SK-N-SH treated with all-trans-retinoic acid at 6 μM for 48 hours (cell line): ENCODE data around the gene SUPT3H.

Source experiments
- ATAC-seq: fragments of 200-7000 bp; cut with Tn5 transposase; 3 replicates; pipeline ENCODE4 v1.9.1; 2020; ENCODE audit warnings: mild to moderate bottlenecking, moderate library complexity
- ARNTL ChIP-seq: fragments of 450-650 bp; formaldehyde crosslinking; IDR thresholded peaks from 2 replicates; pipeline ENCODE4 v1.5.0; 2020; ENCODE audit warnings: low read depth, mild to moderate bottlenecking, moderate library complexity, borderline replicate concordance
- BACH2 ChIP-seq: fragments of 250-450 bp; sonication (Bioruptor Pico); IDR thresholded peaks from 2 replicates; pipeline ENCODE4 v1.9.0; 2021; ENCODE audit warnings: mild to moderate bottlenecking, borderline replicate concordance
- CREB5 ChIP-seq: fragments of 250-450 bp; sonication (Bioruptor Pico); IDR thresholded peaks from 2 replicates; pipeline ENCODE4 v1.5.1; 2020; ENCODE audit warnings: low read depth, mild to moderate bottlenecking, moderate library complexity
- CSDC2 ChIP-seq: fragments of 250-450 bp; sonication (Bioruptor Pico); IDR thresholded peaks from 2 replicates; pipeline ENCODE4 v1.5.0; 2020; ENCODE audit warnings: mild to moderate bottlenecking, moderate library complexity
- CSRNP3 ChIP-seq: fragments of 250-450 bp; sonication (Bioruptor Pico); IDR thresholded peaks from 2 replicates; pipeline ENCODE4 v1.5.1; 2021; ENCODE audit warnings: mild to moderate bottlenecking, moderate library complexity
- ESRRG ChIP-seq: fragments of 250-450 bp; sonication (Bioruptor Pico); IDR thresholded peaks from 2 replicates; pipeline ENCODE4 v1.6.1; 2021; ENCODE audit warnings: mild to moderate bottlenecking
- GLIS3 ChIP-seq: fragments of 250-450 bp; sonication (Bioruptor Pico); IDR thresholded peaks from 2 replicates; pipeline ENCODE4 v1.5.0; 2020; ENCODE audit warnings: mild to moderate bottlenecking, moderate library complexity
- ISL1 ChIP-seq: fragments of 250-450 bp; sonication (Bioruptor Pico); IDR thresholded peaks from 2 replicates; pipeline ENCODE4 v2.1.2; 2022; ENCODE audit warnings: mild to moderate bottlenecking, moderate library complexity
- PPARA ChIP-seq: fragments of 250-450 bp; sonication (Bioruptor Pico); IDR thresholded peaks from 2 replicates; pipeline ENCODE4 v1.5.0; 2020; ENCODE audit warnings: mild to moderate bottlenecking, borderline replicate concordance
- RARB ChIP-seq: fragments of 250-450 bp; sonication (Bioruptor Pico); IDR thresholded peaks from 2 replicates; pipeline ENCODE4 v1.8.0; 2021; ENCODE audit warnings: mild to moderate bottlenecking, moderate library complexity
- SNAI2 ChIP-seq: fragments of 250-450 bp; sonication (Bioruptor Pico); IDR thresholded peaks from 2 replicates; pipeline ENCODE4 v1.5.0; 2020; ENCODE audit warnings: mild to moderate bottlenecking, moderate library complexity
- TCF4 ChIP-seq: fragments of 250-450 bp; sonication (Bioruptor Pico); IDR thresholded peaks from 2 replicates; pipeline ENCODE4 v1.8.0; 2021; ENCODE audit warnings: mild to moderate bottlenecking, moderate library complexity, borderline replicate concordance
- TOX ChIP-seq: fragments of 250-450 bp; sonication (Bioruptor Pico); IDR thresholded peaks from 2 replicates; pipeline ENCODE4 v1.8.0; 2021; ENCODE audit warnings: mild to moderate bottlenecking, moderate library complexity, borderline replicate concordance
- ZC3H10 ChIP-seq: fragments of 250-450 bp; sonication (Bioruptor Pico); IDR thresholded peaks from 2 replicates; pipeline ENCODE4 v1.5.1; 2021; ENCODE audit warnings: mild to moderate bottlenecking, moderate library complexity
- ZFP3 ChIP-seq: fragments of 250-450 bp; sonication (Bioruptor Pico); IDR thresholded peaks from 2 replicates; pipeline ENCODE4 v1.5.0; 2020; ENCODE audit warnings: mild to moderate bottlenecking, moderate library complexity
- ZFP30 ChIP-seq: fragments of 450-650 bp; formaldehyde crosslinking; IDR thresholded peaks from 2 replicates; pipeline ENCODE4 v1.5.0; 2022; ENCODE audit warnings: mild to moderate bottlenecking, moderate library complexity
- ZNF565 ChIP-seq: fragments of 450-650 bp; formaldehyde crosslinking; conservative IDR thresholded peaks from 2 replicates; pipeline ENCODE4 v1.5.0; 2020; ENCODE audit warnings: low read depth, mild to moderate bottlenecking, moderate library complexity
- ZNF70 ChIP-seq: fragments of 450-650 bp; formaldehyde crosslinking; IDR thresholded peaks from 2 replicates; pipeline ENCODE4 v1.5.0; 2020; ENCODE audit warnings: mild to moderate bottlenecking, moderate library complexity
- ZNF8 ChIP-seq: fragments of 450-650 bp; formaldehyde crosslinking; IDR thresholded peaks from 2 replicates; pipeline ENCODE4 v1.5.0; 2020; ENCODE audit warnings: mild to moderate bottlenecking, moderate library complexity
- TF ChIP-seq, protein P1 (sequence below): fragments of 250-450 bp; sonication (Bioruptor Pico); IDR thresholded peaks from 2 replicates; pipeline ENCODE4 v1.8.0; 2020; ENCODE audit warnings: mild to moderate bottlenecking, moderate library complexity, borderline replicate concordance
- TF ChIP-seq, protein P2 (sequence below): fragments of 250-450 bp; sonication (Bioruptor Pico); IDR thresholded peaks from 2 replicates; pipeline ENCODE4 v1.8.0; 2021; ENCODE audit warnings: low read depth, mild to moderate bottlenecking, moderate library complexity, borderline replicate concordance
- TF ChIP-seq, protein P3 (sequence below): fragments of 250-450 bp; sonication (Bioruptor Pico); IDR thresholded peaks from 2 replicates; pipeline ENCODE4 v1.5.0; 2020; ENCODE audit warnings: mild to moderate bottlenecking, moderate library complexity

The SUPT3H gene

GRCh38 chr6:45021676-45022075 is 356.1 kb downstream of the SUPT3H start:
- ATAC-seq, result no peak
- TF ChIP-seq, protein P1, sequence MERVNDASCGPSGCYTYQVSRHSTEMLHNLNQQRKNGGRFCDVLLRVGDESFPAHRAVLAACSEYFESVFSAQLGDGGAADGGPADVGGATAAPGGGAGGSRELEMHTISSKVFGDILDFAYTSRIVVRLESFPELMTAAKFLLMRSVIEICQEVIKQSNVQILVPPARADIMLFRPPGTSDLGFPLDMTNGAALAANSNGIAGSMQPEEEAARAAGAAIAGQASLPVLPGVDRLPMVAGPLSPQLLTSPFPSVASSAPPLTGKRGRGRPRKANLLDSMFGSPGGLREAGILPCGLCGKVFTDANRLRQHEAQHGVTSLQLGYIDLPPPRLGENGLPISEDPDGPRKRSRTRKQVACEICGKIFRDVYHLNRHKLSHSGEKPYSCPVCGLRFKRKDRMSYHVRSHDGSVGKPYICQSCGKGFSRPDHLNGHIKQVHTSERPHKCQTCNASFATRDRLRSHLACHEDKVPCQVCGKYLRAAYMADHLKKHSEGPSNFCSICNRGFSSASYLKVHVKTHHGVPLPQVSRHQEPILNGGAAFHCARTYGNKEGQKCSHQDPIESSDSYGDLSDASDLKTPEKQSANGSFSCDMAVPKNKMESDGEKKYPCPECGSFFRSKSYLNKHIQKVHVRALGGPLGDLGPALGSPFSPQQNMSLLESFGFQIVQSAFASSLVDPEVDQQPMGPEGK (CRISPR knock-in tag), result no peak
- TF ChIP-seq GLIS3 (no peak), TCF4 (CRISPR knock-in tag) (no peak), SNAI2 (CRISPR knock-in tag) (no peak), ZFP3 (CRISPR knock-in tag) (no peak), ZNF70 (CRISPR knock-in tag) (no peak), ZNF8 (CRISPR knock-in tag) (no peak), ISL1 (CRISPR knock-in tag) (no peak), TOX (CRISPR knock-in tag) (no peak), ZC3H10 (CRISPR knock-in tag) (no peak), ESRRG (no peak), RARB (CRISPR knock-in tag) (no peak), CREB5 (CRISPR knock-in tag) (no peak), ZNF565 (no peak), ARNTL (no peak), CSRNP3 (no peak)
- TF ChIP-seq, protein P2, sequence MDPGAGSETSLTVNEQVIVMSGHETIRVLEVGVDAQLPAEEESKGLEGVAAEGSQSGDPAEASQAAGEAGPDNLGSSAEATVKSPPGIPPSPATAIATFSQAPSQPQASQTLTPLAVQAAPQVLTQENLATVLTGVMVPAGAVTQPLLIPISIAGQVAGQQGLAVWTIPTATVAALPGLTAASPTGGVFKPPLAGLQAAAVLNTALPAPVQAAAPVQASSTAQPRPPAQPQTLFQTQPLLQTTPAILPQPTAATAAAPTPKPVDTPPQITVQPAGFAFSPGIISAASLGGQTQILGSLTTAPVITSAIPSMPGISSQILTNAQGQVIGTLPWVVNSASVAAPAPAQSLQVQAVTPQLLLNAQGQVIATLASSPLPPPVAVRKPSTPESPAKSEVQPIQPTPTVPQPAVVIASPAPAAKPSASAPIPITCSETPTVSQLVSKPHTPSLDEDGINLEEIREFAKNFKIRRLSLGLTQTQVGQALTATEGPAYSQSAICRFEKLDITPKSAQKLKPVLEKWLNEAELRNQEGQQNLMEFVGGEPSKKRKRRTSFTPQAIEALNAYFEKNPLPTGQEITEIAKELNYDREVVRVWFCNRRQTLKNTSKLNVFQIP (CRISPR knock-in tag), result no peak
- TF ChIP-seq, protein P3, sequence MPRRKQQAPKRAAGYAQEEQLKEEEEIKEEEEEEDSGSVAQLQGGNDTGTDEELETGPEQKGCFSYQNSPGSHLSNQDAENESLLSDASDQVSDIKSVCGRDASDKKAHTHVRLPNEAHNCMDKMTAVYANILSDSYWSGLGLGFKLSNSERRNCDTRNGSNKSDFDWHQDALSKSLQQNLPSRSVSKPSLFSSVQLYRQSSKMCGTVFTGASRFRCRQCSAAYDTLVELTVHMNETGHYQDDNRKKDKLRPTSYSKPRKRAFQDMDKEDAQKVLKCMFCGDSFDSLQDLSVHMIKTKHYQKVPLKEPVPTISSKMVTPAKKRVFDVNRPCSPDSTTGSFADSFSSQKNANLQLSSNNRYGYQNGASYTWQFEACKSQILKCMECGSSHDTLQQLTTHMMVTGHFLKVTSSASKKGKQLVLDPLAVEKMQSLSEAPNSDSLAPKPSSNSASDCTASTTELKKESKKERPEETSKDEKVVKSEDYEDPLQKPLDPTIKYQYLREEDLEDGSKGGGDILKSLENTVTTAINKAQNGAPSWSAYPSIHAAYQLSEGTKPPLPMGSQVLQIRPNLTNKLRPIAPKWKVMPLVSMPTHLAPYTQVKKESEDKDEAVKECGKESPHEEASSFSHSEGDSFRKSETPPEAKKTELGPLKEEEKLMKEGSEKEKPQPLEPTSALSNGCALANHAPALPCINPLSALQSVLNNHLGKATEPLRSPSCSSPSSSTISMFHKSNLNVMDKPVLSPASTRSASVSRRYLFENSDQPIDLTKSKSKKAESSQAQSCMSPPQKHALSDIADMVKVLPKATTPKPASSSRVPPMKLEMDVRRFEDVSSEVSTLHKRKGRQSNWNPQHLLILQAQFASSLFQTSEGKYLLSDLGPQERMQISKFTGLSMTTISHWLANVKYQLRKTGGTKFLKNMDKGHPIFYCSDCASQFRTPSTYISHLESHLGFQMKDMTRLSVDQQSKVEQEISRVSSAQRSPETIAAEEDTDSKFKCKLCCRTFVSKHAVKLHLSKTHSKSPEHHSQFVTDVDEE (CRISPR knock-in tag), result no peak

DNA sequence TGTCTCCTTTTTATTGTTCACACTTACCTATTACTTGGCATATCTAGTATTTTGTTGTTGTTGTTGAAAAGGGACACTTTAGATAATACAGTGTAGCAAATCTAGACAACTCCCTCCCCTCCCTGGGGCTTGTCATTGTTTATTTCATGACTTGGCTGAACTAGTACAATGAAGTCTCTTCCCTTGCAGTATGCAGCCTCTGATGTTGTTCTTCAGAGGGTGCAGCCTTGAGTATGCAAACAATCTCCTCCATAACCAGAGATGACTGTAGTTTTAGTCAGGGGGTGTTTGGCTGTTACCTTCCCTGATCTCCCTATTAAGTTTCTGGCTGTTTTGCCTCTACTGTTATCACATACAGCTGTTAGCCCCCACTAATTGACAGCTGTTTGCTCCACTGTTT is 365.0 kb downstream of the SUPT3H start:
- ATAC-seq, result no peak
- TF ChIP-seq ARNTL (no peak), CSRNP3 (no peak), ZFP30 (CRISPR knock-in tag) (no peak), GLIS3 (no peak), TOX (CRISPR knock-in tag) (no peak), CSDC2 (no peak), TCF4 (CRISPR knock-in tag) (no peak), BACH2 (CRISPR knock-in tag) (no peak), ISL1 (CRISPR knock-in tag) (no peak), CREB5 (CRISPR knock-in tag) (no peak), PPARA (CRISPR knock-in tag) (no peak)
- TF ChIP-seq, protein P1 (CRISPR knock-in tag), result no peak
- TF ChIP-seq, protein P2 (CRISPR knock-in tag), result no peak
